Measurements from ENCODE around the gene POLR2H.

POLR2H gene

GRCh38 chr3:184352897-184353545 lies 8.5 kb upstream of the POLR2H start:
- DNase-seq = no peak

GRCh38 chr3:184353546-184353941 lies 8.0 kb upstream of the POLR2H start:
- no peak for DNase-seq

GRCh38 chr3:184354121-184354728 lies 7.3 kb upstream of the POLR2H start:
- peak; percentile 49 for DNase-seq

- DNase-seq = no peak
These were observed 6.8 kb upstream of the POLR2H start for GRCh38 chr3:184354754-184355153.

- no peak for DNase-seq
These were observed 6.1 kb upstream of the POLR2H start for GRCh38 chr3:184355261-184356040.

- no peak for DNase-seq
These were observed 4.0 kb upstream of the POLR2H start for GRCh38 chr3:184357248-184358123.

GRCh38 chr3:184358124-184358767 lies 3.3 kb upstream of the POLR2H start:
- DNase-seq = no peak

GRCh38 chr3:184358921-184359350 lies 2.6 kb upstream of the POLR2H start:
- DNase-seq = no peak

GRCh38 chr3:184359610-184360009 lies 1.9 kb upstream of the POLR2H start:
- DNase-seq = no peak

- DNase-seq = no peak
These were observed 1.2 kb upstream of the POLR2H start for GRCh38 chr3:184360070-184360928.

GRCh38 chr3:184360929-184361531 lies 480 bp upstream of the POLR2H start:
- no peak for DNase-seq

GRCh38 chr3:184361932-184362667 lies 590 bp downstream of the POLR2H start:
- DNase-seq = peak; percentile 9

- DNase-seq = peak; percentile 87
These were observed 1.4 kb downstream of the POLR2H start for GRCh38 chr3:184362668-184363546.

- DNase-seq = no peak
These were observed 5.2 kb downstream of the POLR2H start for GRCh38 chr3:184366619-184367289.

- DNase-seq = no peak
These were observed 6.6 kb downstream of the POLR2H start for GRCh38 chr3:184368116-184368515.

GRCh38 chr3:184368586-184369183 lies 7.2 kb downstream of the POLR2H start:
- DNase-seq = no peak

GRCh38 chr3:184371570-184372018 lies 10.1 kb downstream of the POLR2H start:
- peak; percentile 43 for DNase-seq

GRCh38 chr3:184372296-184372821 lies 10.8 kb downstream of the POLR2H start:
- DNase-seq = no peak

All from effector CD4-positive, alpha-beta T cell (primary cell).